GM21381 (cell line): ENCODE data around the gene GPR25.

Experiments used
- ATAC-seq: cut with Tn5 transposase; IDR thresholded peaks from one replicate; pipeline ENCODE4 v1.9.1; 2021; ENCODE audit warnings: mild to moderate bottlenecking, moderate library complexity; ENCODE audit not compliant: unreplicated experiment

The GPR25 gene

GRCh38 chr1:200894712-200895442 is 22.1 kb downstream of the GPR25 start, which contains the start of gene INAVA:
Gene INAVA, plus strand, starts transcription at chr1:200894900. Its CDS starts 3,501 bp downstream, at chr1:200898401.
- ATAC-seq = no peak

DNA sequence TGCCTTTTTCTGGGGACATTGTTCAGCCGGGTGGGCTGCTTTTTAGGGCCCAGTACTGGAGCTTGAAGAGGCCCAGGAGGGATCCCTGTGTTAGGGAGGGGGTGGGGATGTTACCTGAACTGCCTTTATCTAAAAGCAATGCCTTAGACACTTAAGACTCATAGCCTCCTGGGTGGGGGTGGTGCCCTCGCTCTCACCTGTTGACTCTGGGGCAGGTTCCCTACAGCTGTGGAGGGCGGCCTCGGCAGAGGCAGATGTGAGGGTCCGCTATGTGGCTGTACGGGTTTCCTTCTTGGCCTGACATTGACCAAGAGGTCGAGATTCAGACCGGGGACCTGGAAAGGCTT is 22.6 kb downstream of the GPR25 start:
- ATAC-seq = no peak

GRCh38 chr1:200895801-200896530 is 23.2 kb downstream of the GPR25 start:
- ATAC-seq = peak; percentile 48

GRCh38 chr1:200896531-200897196 is 23.9 kb downstream of the GPR25 start:
- no peak for ATAC-seq

GRCh38 chr1:200897259-200897658 is 24.5 kb downstream of the GPR25 start:
- no peak for ATAC-seq

- ATAC-seq = no peak
Observed at GRCh38 chr1:200899015-200899386, 26.2 kb downstream of the GPR25 start.

DNA sequence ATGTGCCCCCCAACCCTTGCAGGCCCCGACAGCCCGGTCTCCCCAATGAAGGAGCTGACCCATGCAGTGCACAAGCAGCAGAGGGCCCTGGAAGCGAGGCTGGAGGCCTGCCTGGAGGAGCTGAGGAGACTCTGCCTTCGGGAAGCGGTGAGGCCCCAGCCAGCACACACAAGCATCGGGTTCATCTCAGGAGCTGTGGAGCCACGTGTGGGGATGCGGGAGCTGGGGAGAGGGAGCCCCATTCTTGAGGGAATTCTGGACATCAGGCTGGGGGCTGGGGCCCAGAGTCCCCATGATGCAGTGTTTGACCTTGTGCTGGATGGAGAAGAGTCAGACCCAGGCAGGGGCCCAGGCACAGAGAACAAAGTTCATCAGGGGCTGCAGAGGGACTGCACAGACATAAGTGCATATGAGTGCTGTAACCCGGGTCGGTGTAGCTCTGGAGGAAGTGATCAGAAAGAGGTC is 26.7 kb downstream of the GPR25 start:
- ATAC-seq = no peak

DNA sequence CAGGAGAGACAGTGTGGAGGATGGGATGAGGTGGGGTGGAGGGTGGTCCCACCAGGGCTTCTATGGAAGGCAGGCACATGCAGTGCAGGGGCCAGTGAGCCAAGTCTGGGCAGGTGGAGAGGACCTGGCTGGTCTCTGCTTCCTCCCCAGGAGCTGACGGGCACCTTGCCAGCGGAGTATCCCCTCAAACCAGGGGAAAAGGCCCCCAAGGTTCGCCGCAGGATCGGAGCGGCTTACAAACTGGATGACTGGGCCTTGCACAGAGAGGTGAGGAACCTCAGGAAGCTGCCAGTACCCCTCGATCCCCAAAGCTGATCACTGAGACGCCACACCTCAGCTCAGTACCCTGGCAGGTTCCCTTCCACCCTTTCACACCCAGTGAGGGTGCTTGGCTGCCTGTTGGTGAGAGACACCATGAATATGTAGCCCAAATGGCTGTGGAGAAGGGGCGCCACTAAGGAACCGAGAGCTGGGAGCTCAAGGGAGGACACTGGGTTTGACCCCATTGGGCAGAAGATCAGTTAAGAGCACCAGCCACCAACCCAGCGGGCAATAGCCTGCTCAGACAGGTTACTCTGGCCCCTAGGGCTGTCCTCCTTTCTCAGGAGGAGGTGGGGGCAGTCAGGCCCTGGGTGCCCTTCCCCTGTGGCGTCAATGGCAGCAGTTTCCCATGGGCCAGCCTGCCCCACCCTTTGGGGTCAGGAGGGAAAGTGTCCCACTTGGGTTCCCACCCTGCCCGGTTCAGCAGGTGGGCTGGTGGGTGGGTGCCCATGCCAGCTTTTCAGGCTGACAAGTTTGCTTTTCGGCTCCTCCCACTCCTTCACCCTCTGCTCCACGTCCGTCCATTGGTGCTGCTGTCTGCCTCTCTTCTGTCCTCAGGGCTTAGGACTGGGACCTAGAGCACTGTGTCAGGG is 27.4 kb downstream of the GPR25 start:
- no peak for ATAC-seq

GRCh38 chr1:200900877-200901276 is 28.1 kb downstream of the GPR25 start:
- no peak for ATAC-seq

DNA sequence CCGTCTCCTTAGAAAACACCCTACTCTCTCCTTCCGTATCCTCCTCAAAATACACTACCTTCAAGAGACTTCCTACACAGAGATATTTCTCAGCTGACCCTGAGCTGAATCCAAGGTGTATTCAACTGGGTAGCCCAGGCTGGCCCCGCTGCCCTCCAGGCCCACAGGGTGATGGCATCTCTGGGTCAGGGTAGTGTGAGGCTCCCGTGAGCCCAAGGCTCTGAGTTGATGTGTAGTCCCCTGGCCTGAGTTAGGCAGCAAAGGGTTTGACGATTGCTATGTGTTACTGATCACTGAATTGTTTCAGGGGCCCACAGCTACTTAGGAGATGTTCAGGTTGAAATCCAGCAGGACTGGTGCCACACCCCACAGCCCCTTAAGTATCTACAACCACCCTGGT is 28.6 kb downstream of the GPR25 start:
- ATAC-seq = no peak

- ATAC-seq = no peak
Observed at GRCh38 chr1:200901796-200902444, 29.1 kb downstream of the GPR25 start.

- no peak for ATAC-seq
Observed at GRCh38 chr1:200903793-200904192, 31.0 kb downstream of the GPR25 start.

DNA sequence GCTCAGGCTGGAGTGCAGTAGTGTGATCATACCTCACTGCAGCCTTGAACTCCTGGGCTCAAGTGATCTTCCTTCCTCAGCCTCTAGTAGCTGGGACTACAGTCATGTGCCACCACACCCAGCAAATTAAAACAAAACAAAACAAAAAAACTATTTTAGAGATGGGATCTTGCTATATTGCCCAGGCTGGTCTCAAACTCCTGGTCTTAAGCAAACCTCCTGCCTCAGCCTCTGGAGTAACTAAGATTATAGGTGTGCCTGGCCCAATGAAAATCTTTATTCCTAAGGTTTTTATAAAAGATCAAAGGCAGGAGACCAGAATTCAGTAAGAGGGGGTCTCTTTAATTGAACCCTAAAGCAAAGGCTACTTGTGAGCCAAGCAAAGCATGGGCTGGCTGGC is 32.0 kb downstream of the GPR25 start:
- ATAC-seq = no peak

DNA sequence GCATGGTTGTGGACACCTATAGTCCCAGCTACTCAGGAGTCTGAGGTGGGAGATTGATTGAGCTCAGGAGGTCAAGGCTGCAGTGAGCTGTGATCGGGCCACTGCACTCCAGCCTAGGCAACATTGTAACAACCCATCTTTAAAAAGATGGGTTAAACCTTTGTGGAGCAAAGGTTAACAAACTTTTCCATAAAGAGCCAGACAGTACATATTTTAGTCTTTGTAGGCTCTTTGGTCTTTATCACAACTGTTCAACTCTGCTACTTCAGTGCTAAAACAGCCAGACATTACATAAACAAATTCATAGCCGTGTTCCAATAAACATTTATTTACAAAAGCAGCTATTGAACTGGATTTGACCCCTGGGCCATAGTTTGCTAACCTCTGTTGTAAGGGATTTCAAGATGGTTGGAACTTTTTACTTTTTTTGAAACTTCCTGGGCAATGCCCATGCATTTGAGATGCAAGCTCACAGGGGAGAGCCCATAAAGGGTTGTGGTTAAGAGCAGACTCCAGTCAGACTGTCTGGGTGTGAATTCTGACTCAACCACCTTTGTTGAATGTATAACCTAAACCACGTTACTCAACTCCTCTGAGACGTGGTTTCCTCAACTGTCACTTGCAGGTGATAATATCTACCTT is 32.8 kb downstream of the GPR25 start:
- ATAC-seq = peak; percentile 41

GRCh38 chr1:200906491-200906890 is 33.7 kb downstream of the GPR25 start:
- ATAC-seq = no peak

DNA sequence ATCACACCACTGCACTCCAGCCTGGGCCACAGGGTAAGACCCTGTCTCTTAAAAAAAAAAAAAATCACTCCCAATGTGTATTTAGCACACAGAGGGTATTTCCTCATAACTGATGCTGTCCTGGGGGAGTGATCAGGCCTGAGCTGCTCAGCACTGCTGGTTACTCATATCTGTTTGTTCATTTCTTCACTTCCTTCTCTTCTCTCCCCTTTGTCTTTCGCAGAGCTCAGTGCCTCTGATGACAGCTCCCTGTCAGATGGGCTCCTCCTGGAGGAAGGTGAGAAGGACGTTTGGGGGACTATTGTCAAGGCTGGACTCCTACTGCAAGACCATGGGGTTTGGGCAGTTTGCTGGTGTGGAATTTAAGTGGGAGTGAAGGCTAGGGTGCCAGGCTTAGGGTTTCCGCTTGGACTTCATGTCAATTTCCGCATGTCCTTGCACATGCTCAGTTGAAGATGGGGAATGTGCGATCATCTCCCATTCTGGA is 34.9 kb downstream of the GPR25 start:
- peak; percentile 58 for ATAC-seq

DNA sequence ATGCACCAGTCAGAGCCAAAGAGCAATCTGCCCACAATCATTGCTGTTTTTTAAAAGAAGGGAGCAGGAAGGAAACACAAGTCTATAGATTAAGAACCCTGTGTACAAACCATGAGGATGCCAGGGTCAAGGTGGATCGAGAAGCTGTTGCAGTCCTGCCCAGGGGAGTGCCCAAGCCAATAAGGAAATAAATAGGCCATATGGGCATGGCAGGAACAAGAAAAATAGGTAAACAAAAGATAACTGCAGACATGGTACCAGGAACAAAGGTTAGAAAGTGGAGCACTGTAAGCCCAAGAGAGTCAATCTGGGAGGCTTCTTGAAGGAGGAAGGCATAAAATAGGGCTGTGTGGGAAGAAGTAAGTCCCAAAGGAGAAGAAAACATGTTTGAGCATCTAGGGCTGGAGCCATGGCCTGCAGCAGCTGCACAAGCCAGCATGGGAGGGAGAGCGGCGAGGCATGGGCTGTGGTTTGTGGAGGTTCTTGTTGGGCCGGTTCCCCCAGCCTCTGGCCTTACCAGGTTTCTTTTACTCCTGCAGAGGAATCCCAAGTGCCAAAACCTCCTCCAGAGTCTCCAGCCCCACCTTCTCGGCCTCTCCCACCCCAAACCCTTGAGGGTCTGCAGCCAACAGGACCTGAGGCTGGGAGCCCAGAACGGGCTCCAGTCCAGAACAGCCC is 35.5 kb downstream of the GPR25 start:
- no peak for ATAC-seq

DNA sequence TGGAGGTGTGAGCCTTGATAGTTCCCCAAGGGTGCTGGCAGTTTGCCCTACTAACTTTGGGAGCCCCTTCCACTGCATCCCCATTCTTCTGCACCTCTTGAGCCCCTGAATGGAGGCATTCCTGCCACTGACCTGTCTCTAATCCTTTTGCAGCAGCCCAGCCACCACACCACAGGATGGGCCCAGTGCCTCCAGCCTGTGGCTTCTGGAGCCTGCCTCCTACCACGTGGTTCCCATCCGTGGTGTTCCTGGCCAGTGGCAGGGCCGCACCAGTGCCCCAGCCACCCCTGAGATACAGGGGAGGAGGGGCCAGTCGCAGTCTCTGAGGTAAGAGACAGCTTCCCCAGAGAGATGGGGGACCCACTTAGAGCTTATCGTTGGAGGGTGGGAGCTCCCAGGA is 36.3 kb downstream of the GPR25 start:
- ATAC-seq = no peak

- ATAC-seq = peak; percentile 47
Observed at GRCh38 chr1:200909757-200910239, 37.0 kb downstream of the GPR25 start.
